ENCODE results near the gene SPEF2. TPM values are rescaled to one million over a fixed set of nuclear protein-coding genes. Genes with fewer than 3 reads are reported as not detected.

Gene SPEF2
- polyA plus RNA-seq, 1 donor from 2014 or later = 18.5 TPM

GRCh38 chr5:35804201-35804653 is 186.6 kb downstream of the SPEF2 start:
- Histone ChIP-seq H3F3A (ENCODE audit: insufficient read depth, low read length, poor library complexity, severe bottlenecking) (no peaks in the 10 kb centered on the region), H3K9ac (ENCODE audit: low read length) (peak overlapping the region; percentile 59), H3K9me3 (ENCODE audit: low read length) (no peaks in the 10 kb centered on the region), H3K79me2 (replicated peaks; ENCODE audit: insufficient read depth, low read length) (no peaks in the 10 kb centered on the region), H3K27ac (ENCODE audit: low read length) (peak overlapping the region; percentile 93), H3K36me3 (ENCODE audit: insufficient read depth, low read length) (no peaks in the 10 kb centered on the region), H3K4me2 (ENCODE audit: low read length) (no peak overlapping the region), H3K27me3 (ENCODE audit: insufficient read depth, low read depth, low read length) (no peaks in the 10 kb centered on the region), H3K9me2 (ENCODE audit: insufficient read depth, low read length) (no peaks in the 10 kb centered on the region), H4K20me1 (ENCODE audit: insufficient read depth) (no peaks in the 10 kb centered on the region), H2AFZ (ENCODE audit: low read depth, low read length) (peak overlapping the region; percentile 58), H3K4me3 (ENCODE audit: low read length) (peak overlapping the region; percentile 48)
- TF ChIP-seq SMC3 (conservative IDR thresholded peaks at IDR 0.05; ENCODE audit: poor library complexity) = no peak
- TF ChIP-seq CTCF (IDR thresholded peaks at IDR 0.05; ENCODE audit: poor library complexity, severe bottlenecking) = no peak
- TF ChIP-seq MXI1 (conservative IDR thresholded peaks at IDR 0.05; ENCODE audit: poor library complexity, severe bottlenecking) = no peak
- no peak for TF ChIP-seq EZH2 (IDR thresholded peaks at IDR 0.05; ENCODE audit: borderline replicate concordance, insufficient read depth, low read length, poor library complexity, severe bottlenecking)
- no peak for TF ChIP-seq POLR2AphosphoS5 (IDR thresholded peaks at IDR 0.05)
- TF ChIP-seq REST (IDR thresholded peaks at IDR 0.05; ENCODE audit: borderline replicate concordance) = no peak
- no peak for TF ChIP-seq TAF1 (IDR thresholded peaks at IDR 0.05; ENCODE audit: low read depth)
- TF ChIP-seq RAD21 (conservative IDR thresholded peaks at IDR 0.05) = no peak
- TF ChIP-seq EP300 (conservative IDR thresholded peaks at IDR 0.05; ENCODE audit: poor library complexity, severe bottlenecking) = no peak

GRCh38 chr5:35804841-35805240 is 187.2 kb downstream of the SPEF2 start:
- TF ChIP-seq EZH2 (IDR thresholded peaks at IDR 0.05; ENCODE audit: borderline replicate concordance, insufficient read depth, low read length, poor library complexity, severe bottlenecking) (no peak), MXI1 (conservative IDR thresholded peaks at IDR 0.05; ENCODE audit: poor library complexity, severe bottlenecking) (no peak), REST (IDR thresholded peaks at IDR 0.05; ENCODE audit: borderline replicate concordance) (no peak), TAF1 (IDR thresholded peaks at IDR 0.05; ENCODE audit: low read depth) (no peak), CTCF (IDR thresholded peaks at IDR 0.05; ENCODE audit: poor library complexity, severe bottlenecking) (no peak)
- no peak overlapping the region for H3K4me2 ChIP-seq (ENCODE audit: low read length)
- H2AFZ ChIP-seq (ENCODE audit: low read depth, low read length) = no peak overlapping the region
- no peaks in the 10 kb centered on the region for H3K9me2 ChIP-seq (ENCODE audit: insufficient read depth, low read length)
- no peaks in the 10 kb centered on the region for H4K20me1 ChIP-seq (ENCODE audit: insufficient read depth)
- no peaks in the 10 kb centered on the region for H3K27me3 ChIP-seq (ENCODE audit: insufficient read depth, low read depth, low read length)
- H3F3A ChIP-seq (ENCODE audit: insufficient read depth, low read length, poor library complexity, severe bottlenecking) = no peaks in the 10 kb centered on the region
- H3K4me3 ChIP-seq (ENCODE audit: low read length) = no peak overlapping the region
- no peaks in the 10 kb centered on the region for H3K9me3 ChIP-seq (ENCODE audit: low read length)
- H3K9ac ChIP-seq (ENCODE audit: low read length) = no peak overlapping the region
- no peaks in the 10 kb centered on the region for H3K79me2 ChIP-seq (replicated peaks; ENCODE audit: insufficient read depth, low read length)
- no peaks in the 10 kb centered on the region for H3K36me3 ChIP-seq (ENCODE audit: insufficient read depth, low read length)
- peak overlapping the region; percentile 93 for H3K27ac ChIP-seq (ENCODE audit: low read length)

Data from neural cell (in vitro differentiated cells).